ENCODE data around the gene DNM2.

DNA sequence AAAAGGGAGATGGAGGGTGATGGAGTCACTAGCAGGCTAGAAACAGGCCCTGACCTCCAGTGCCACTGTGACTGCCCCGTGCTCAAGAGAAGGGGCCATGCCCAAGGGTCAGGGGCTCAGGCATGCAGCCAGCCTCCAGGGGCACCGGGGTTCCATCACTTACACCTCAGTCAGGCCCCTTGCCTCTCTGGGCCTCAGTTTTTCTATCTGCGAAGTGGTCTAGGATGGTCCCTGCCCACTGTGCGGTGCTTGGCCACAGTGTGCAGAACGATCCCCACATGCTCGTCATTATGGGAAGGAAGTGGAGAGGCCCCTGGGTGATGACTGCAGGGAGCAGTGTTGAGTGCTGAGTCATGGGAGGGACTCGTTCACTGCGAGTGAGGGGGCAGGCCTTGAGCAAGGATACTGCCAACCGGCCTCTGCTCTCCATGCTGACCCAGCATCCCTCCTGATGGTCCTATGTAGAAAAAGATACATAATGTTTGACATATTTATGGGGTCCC lies 95.1 kb downstream of the DNM2 start:
- TF ChIP-seq, protein P1, sequence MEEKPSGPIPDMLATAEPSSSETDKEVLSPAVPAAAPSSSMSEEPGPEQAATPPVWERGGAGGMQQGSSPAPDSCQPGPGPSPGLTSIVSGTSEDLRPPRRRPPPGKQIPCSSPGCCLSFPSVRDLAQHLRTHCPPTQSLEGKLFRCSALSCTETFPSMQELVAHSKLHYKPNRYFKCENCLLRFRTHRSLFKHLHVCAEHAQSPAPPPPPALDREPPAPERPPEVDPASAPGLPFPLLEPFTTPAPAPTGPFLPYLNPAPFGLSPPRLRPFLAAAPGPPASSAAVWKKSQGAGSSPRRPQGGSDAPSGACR (CRISPR knock-in tag; IDR thresholded peaks at IDR 0.05) = no peak
- TF ChIP-seq CHD2 (IDR thresholded peaks at IDR 0.05; ENCODE audit: low read depth, low read length) (no peak), KLF15 (CRISPR knock-in tag; IDR thresholded peaks at IDR 0.05; ENCODE audit: borderline replicate concordance) (no peak), ZNF558 (CRISPR knock-in tag; IDR thresholded peaks at IDR 0.05; ENCODE audit: borderline replicate concordance) (no peak), MAFK (conservative IDR thresholded peaks at IDR 0.05 in 1 of 2, IDR thresholded peaks at IDR 0.05 in 1 of 2; ENCODE audit: low read length in 2 of 2) (peak in 1 of 2 experiments; percentile 21; a peak in 1 of 4 replicates), SRY (CRISPR knock-in tag; IDR thresholded peaks at IDR 0.05) (no peak), DNMT1 (CRISPR knock-in tag; IDR thresholded peaks at IDR 0.05) (no peak), NFIB (CRISPR knock-in tag; IDR thresholded peaks at IDR 0.05; ENCODE audit: borderline replicate concordance) (no peak), MBD4 (IDR thresholded peaks at IDR 0.05; ENCODE audit: borderline replicate concordance, low read length) (no peak), POLR2AphosphoS5 (IDR thresholded peaks at IDR 0.05; ENCODE audit: low read depth, low read length) (no peak), ARNT (IDR thresholded peaks at IDR 0.05) (no peak)
- TF ChIP-seq, protein P2, sequence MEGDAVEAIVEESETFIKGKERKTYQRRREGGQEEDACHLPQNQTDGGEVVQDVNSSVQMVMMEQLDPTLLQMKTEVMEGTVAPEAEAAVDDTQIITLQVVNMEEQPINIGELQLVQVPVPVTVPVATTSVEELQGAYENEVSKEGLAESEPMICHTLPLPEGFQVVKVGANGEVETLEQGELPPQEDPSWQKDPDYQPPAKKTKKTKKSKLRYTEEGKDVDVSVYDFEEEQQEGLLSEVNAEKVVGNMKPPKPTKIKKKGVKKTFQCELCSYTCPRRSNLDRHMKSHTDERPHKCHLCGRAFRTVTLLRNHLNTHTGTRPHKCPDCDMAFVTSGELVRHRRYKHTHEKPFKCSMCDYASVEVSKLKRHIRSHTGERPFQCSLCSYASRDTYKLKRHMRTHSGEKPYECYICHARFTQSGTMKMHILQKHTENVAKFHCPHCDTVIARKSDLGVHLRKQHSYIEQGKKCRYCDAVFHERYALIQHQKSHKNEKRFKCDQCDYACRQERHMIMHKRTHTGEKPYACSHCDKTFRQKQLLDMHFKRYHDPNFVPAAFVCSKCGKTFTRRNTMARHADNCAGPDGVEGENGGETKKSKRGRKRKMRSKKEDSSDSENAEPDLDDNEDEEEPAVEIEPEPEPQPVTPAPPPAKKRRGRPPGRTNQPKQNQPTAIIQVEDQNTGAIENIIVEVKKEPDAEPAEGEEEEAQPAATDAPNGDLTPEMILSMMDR (CRISPR knock-in tag; IDR thresholded peaks at IDR 0.05) = no peak
- TF ChIP-seq, protein P3, sequence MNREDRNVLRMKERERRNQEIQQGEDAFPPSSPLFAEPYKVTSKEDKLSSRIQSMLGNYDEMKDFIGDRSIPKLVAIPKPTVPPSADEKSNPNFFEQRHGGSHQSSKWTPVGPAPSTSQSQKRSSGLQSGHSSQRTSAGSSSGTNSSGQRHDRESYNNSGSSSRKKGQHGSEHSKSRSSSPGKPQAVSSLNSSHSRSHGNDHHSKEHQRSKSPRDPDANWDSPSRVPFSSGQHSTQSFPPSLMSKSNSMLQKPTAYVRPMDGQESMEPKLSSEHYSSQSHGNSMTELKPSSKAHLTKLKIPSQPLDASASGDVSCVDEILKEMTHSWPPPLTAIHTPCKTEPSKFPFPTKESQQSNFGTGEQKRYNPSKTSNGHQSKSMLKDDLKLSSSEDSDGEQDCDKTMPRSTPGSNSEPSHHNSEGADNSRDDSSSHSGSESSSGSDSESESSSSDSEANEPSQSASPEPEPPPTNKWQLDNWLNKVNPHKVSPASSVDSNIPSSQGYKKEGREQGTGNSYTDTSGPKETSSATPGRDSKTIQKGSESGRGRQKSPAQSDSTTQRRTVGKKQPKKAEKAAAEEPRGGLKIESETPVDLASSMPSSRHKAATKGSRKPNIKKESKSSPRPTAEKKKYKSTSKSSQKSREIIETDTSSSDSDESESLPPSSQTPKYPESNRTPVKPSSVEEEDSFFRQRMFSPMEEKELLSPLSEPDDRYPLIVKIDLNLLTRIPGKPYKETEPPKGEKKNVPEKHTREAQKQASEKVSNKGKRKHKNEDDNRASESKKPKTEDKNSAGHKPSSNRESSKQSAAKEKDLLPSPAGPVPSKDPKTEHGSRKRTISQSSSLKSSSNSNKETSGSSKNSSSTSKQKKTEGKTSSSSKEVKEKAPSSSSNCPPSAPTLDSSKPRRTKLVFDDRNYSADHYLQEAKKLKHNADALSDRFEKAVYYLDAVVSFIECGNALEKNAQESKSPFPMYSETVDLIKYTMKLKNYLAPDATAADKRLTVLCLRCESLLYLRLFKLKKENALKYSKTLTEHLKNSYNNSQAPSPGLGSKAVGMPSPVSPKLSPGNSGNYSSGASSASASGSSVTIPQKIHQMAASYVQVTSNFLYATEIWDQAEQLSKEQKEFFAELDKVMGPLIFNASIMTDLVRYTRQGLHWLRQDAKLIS (CRISPR knock-in tag; IDR thresholded peaks at IDR 0.05) = no peak

All from HepG2 (cell line).